Endothelial cell of umbilical vein (primary cell): ENCODE data around the gene JUNB. TPM values are rescaled to one million over a fixed set of nuclear protein-coding genes. Genes with fewer than 3 reads are reported as not detected.

Experiments
- BruUV-seq: library from RNA; stranded (reverse); fragments of 400-500 nt; replicated peaks from 2 replicates; lab custom pipeline; 2021; lab: Mats Ljungman, UMichigan
- CTCF ChIA-PET: fragments of 300-600, 350-600 bp; sonication (Branson Sonifier 250); formaldehyde crosslinking; loops from one replicate; lab custom pipeline; 2021; ENCODE audit warnings: antibody characterized with exemption, inconsistent platforms; lab: Charles Lee
- POLR2A ChIA-PET: fragments of 300-600, 350-600 bp; sonication (Branson Sonifier 250); formaldehyde crosslinking; loops from one replicate; lab custom pipeline; 2021; ENCODE audit warnings: antibody characterized with exemption, inconsistent platforms; lab: Charles Lee
- DNase-seq: peaks from one replicate; pipeline ENCODE4 v3.0.0-alpha.2; 2011; ENCODE audit warnings: low read depth, low spot score
- FAIRE-seq: peaks from 2 replicates; lab custom pipeline; 2011; peaks lifted over from hg19 to GRCh38; lab: Jason Lieb, UNC
- H2AFZ ChIP-seq: 2 replicates; pipeline ENCODE4 v1.6.0; 2012; ENCODE audit warnings: low read depth, low read length, control low read depth, inconsistent platforms
- H3K27ac ChIP-seq: 2 replicates; pipeline ENCODE4 v1.5.1; 2011; ENCODE audit warnings: low read depth, mild to moderate bottlenecking, control low read depth, low read length, moderate library complexity; ENCODE audit not compliant: insufficient read depth
- H3K27me3 ChIP-seq, 2 experiments: 2 replicates each; pipeline versions ENCODE4 v1.6.0 to v1.6.1; 2011; ENCODE audit warnings: low read length in 2 of 2, mixed read lengths in 1 of 2; ENCODE audit not compliant: control insufficient read depth in 2 of 2, insufficient read depth in 2 of 2
- H3K36me3 ChIP-seq, 2 experiments: 2 replicates in 1 of 2; 3 replicates in 1 of 2; pipeline ENCODE4 v1.5.1; 2011; ENCODE audit warnings: low read length in 2 of 2, mild to moderate bottlenecking in 1 of 2, moderate library complexity in 1 of 2; ENCODE audit not compliant: control insufficient read depth in 2 of 2, insufficient read depth in 2 of 2; ENCODE audit errors: extremely low read depth in 1 of 2
- H3K4me1 ChIP-seq: 3 replicates; pipeline ENCODE4 v1.5.1; 2011; ENCODE audit warnings: mild to moderate bottlenecking, low read length; ENCODE audit not compliant: control insufficient read depth, insufficient read depth; ENCODE audit errors: extremely low read depth
- H3K4me2 ChIP-seq: 2 replicates; pipeline ENCODE4 v1.6.1; 2011; ENCODE audit warnings: low read length, control low read depth, mixed read lengths; ENCODE audit not compliant: insufficient read depth
- H3K4me3 ChIP-seq, 3 experiments: fragments of 200-600 bp in 1 of 3; sonication (generic), shearing (Covaris generic) in 1 of 3; replicated peaks in 1 of 3; 2 replicates each; pipeline ENCODE4 v1.5.1; 2011 to 2016; ENCODE audit warnings: control low read depth in 3 of 3, low read length in 3 of 3, mild to moderate bottlenecking in 2 of 3, inconsistent platforms in 1 of 3, low read depth in 1 of 3, moderate library complexity in 1 of 3; ENCODE audit not compliant: insufficient read depth in 1 of 3
- H3K79me2 ChIP-seq: 2 replicates; pipeline ENCODE4 v1.6.0; 2012; ENCODE audit warnings: low read length, inconsistent platforms; ENCODE audit not compliant: control insufficient read depth, insufficient read depth
- H3K9ac ChIP-seq: replicated peaks from 2 replicates; pipeline ENCODE3; 2011; ENCODE audit warnings: low read length, control low read depth; ENCODE audit not compliant: insufficient read depth; ENCODE audit errors: extremely low read depth
- H3K9me1 ChIP-seq: replicated peaks from 3 replicates; pipeline ENCODE4 v1.6.0; 2011; ENCODE audit warnings: mild to moderate bottlenecking, low read length; ENCODE audit not compliant: control insufficient read depth, insufficient read depth; ENCODE audit errors: extremely low read depth
- H3K9me3 ChIP-seq: replicated peaks from 2 replicates; pipeline ENCODE4 v1.5.1; 2012; ENCODE audit warnings: low read length, inconsistent platforms; ENCODE audit not compliant: control insufficient read depth, insufficient read depth
- H4K20me1 ChIP-seq: replicated peaks from 2 replicates; pipeline ENCODE3; 2011; ENCODE audit warnings: mild to moderate bottlenecking, low read length; ENCODE audit not compliant: control insufficient read depth, insufficient read depth; ENCODE audit errors: extremely low read depth
- EZH2 ChIP-seq: IDR thresholded peaks from 2 replicates; pipeline ENCODE4 v1.6.1; 2012; ENCODE audit warnings: borderline replicate concordance, low read depth, mild to moderate bottlenecking, moderate library complexity, low read length, inconsistent platforms; ENCODE audit not compliant: severe bottlenecking
- FOS ChIP-seq: IDR thresholded peaks from 2 replicates; pipeline ENCODE4 v1.6.1; 2011; ENCODE audit warnings: mild to moderate bottlenecking, low read length, moderate library complexity, borderline replicate concordance; ENCODE audit not compliant: insufficient read depth
- GATA2 ChIP-seq: IDR thresholded peaks from 2 replicates; pipeline ENCODE4 v1.7.0; 2011; ENCODE audit warnings: low read depth, mild to moderate bottlenecking, moderate library complexity, mixed read lengths, low read length; ENCODE audit not compliant: insufficient read length, insufficient read depth
- JUN ChIP-seq: IDR thresholded peaks from 2 replicates; pipeline ENCODE4 v1.6.1; 2011; ENCODE audit warnings: borderline replicate concordance, low read depth; ENCODE audit not compliant: insufficient read length, insufficient read depth
- MYC ChIP-seq: IDR thresholded peaks from one replicate; pipeline ENCODE4 v1.6.1; 2011; ENCODE audit warnings: mild to moderate bottlenecking, low read depth, low read length
- POLR2A ChIP-seq: IDR thresholded peaks from 2 replicates; pipeline ENCODE4 v1.6.1; 2012; ENCODE audit warnings: low read depth, mild to moderate bottlenecking, control low read depth, low read length
- POLR2AphosphoS5 ChIP-seq: IDR thresholded peaks from 2 replicates; pipeline ENCODE4 v1.6.1; 2012; ENCODE audit warnings: low read depth, mild to moderate bottlenecking, control low read depth, low read length, moderate library complexity; ENCODE audit not compliant: insufficient read depth
- dilution Hi-C: fragments of 300-500 bp; cut with MboI; formaldehyde crosslinking; loops from one replicate; pipeline ENCODE4 v1.15.0; 2019; ENCODE audit warnings: low sequenced_read_pairs; ENCODE audit not compliant: extremely low pct_ligation_motif_present
- intact Hi-C: fragments of 100-400 bp; cut with micrococcal nuclease; formaldehyde crosslinking; loops from one replicate; pipeline ENCODE4 v1.10.0; 2022
- polyA plus RNA-seq, 4 experiments: library from polyadenylated mRNA; depleted of rRNA in 3 of 4; stranded (reverse) in 3 of 4; unstranded in 1 of 4; fragments of >200 nt; gene quantifications; 2 replicates each; pipeline versions ENCODE4 v1.2.1 to v1.2.3, GENCODE V29; 2011 to 2012; ENCODE audit warnings: missing spikeins in 1 of 4
- total RNA-seq: library from RNA; stranded (reverse); gene quantifications from 2 replicates; pipeline ENCODE4 v1.2.3, GENCODE V29; 2021
- TF ChIP-seq, protein P1 (sequence below): IDR thresholded peaks from 2 replicates; pipeline ENCODE4 v1.6.1; 2011; ENCODE audit not compliant: insufficient read depth, insufficient read length
- TF ChIP-seq, protein P2 (sequence below), 2 donors: IDR thresholded peaks; 1 replicate in 1 of 2; 2 replicates in 1 of 2; pipeline ENCODE4 v1.5.1; 2011; ENCODE audit warnings: low read length in 2 of 2, mild to moderate bottlenecking in 2 of 2, moderate library complexity in 2 of 2, control low read depth in 1 of 2, inconsistent platforms in 1 of 2, low read depth in 1 of 2; ENCODE audit not compliant: insufficient read depth in 1 of 2; ENCODE audit errors: extremely low read depth in 1 of 2

JUNB gene
- total and polyA plus RNA-seq, 2 donors (not counting 3 experiments of a cell fraction or from before 2014, with no cell fraction given): 22.8 to 74.4 TPM

DNA sequence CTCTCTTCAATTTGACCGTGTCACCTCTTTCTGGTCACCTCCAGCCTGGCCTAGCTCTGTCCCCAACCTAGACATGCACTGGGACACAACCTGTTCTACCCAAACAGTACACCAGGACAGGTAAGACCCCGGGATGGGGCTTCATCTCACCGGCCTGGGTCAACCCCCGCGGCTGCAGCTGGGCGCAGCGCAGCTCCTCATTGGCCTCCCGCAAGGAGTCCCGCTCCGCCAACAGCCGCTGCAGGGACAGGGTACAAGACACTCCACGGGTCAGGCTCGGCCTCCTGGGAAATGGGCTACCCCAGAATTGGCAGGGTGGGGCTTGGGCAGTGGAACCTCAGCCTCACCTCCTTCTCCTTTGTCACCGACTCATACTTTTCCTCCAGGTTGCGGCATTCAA, 23.6 kb upstream of the JUNB start:
- H3K4me2 ChIP-seq: no peak overlapping the region
- ChIA-PET CTCF (interaction anchor here (3.3 to 12.6 kb wide), 3 partner anchors 10 to 81 kb away, joined by 36 to 524 read pairs (median 481); partner anchors contain the start of genes JUNB, PRDX2 and THSD8), POLR2A (no interaction called here)
- no peaks in the 10 kb centered on the region for H3K27me3 ChIP-seq
- no peaks in the 10 kb centered on the region for H3K9me1 ChIP-seq
- no peaks in the 10 kb centered on the region for H3K4me1 ChIP-seq
- no peaks in the 10 kb centered on the region for H3K9me3 ChIP-seq
- BruUV-seq: no TSS peak
- FAIRE-seq (no peak), DNase-seq (no peak)
- intact Hi-C loops (no loop called here), dilution Hi-C loops (no loop called here)
- no peak overlapping the region for H3K27ac ChIP-seq
- no peaks in the 10 kb centered on the region for H4K20me1 ChIP-seq
- no peak for TF ChIP-seq POLR2A
- no peak for TF ChIP-seq FOS
- TF ChIP-seq GATA2: no peak
- TF ChIP-seq, protein P1, sequence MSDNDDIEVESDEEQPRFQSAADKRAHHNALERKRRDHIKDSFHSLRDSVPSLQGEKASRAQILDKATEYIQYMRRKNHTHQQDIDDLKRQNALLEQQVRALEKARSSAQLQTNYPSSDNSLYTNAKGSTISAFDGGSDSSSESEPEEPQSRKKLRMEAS: no peak
- TF ChIP-seq EZH2: no peak
- no peak for TF ChIP-seq JUN
- TF ChIP-seq POLR2AphosphoS5: no peak
- TF ChIP-seq MYC: no peak
- TF ChIP-seq, protein P2, sequence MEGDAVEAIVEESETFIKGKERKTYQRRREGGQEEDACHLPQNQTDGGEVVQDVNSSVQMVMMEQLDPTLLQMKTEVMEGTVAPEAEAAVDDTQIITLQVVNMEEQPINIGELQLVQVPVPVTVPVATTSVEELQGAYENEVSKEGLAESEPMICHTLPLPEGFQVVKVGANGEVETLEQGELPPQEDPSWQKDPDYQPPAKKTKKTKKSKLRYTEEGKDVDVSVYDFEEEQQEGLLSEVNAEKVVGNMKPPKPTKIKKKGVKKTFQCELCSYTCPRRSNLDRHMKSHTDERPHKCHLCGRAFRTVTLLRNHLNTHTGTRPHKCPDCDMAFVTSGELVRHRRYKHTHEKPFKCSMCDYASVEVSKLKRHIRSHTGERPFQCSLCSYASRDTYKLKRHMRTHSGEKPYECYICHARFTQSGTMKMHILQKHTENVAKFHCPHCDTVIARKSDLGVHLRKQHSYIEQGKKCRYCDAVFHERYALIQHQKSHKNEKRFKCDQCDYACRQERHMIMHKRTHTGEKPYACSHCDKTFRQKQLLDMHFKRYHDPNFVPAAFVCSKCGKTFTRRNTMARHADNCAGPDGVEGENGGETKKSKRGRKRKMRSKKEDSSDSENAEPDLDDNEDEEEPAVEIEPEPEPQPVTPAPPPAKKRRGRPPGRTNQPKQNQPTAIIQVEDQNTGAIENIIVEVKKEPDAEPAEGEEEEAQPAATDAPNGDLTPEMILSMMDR (IDR thresholded peaks at IDR 0.05; ENCODE audit: extremely low read depth in 1 of 2, insufficient read depth in 1 of 2, low read depth in 1 of 2, low read length in 2 of 2): no peak
- H3K79me2 ChIP-seq: no peaks in the 10 kb centered on the region
- H3K4me3 ChIP-seq: no peak overlapping the region
- H2AFZ ChIP-seq: no peak overlapping the region
- no peak overlapping the region for H3K9ac ChIP-seq
- H3K36me3 ChIP-seq: no peaks in the 10 kb centered on the region
